Measurements from ENCODE around the gene DHX9.

DNA sequence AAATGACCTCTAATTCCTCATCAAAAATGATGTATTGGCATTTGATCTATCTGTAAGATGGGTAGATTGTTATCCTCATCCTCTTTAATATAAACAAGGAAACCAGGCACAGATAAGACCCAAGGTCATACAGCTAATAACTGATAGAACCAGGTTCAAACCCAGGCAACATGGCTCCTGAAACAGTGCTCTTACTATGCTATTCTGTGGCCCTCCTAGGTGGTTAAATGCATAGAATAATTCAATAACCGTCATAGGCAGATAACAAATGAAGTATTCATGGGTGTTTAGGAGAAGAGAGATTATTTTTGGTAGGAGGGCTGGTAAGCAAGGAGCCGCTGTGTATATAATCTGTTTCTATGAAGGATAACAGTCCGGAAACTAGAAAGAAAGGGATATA, 46.4 kb downstream of the DHX9 start:
- no peak for TF ChIP-seq POLR2A (IDR thresholded peaks at IDR 0.05; ENCODE audit: extremely low read depth, insufficient read length)
- TF ChIP-seq, protein P1, sequence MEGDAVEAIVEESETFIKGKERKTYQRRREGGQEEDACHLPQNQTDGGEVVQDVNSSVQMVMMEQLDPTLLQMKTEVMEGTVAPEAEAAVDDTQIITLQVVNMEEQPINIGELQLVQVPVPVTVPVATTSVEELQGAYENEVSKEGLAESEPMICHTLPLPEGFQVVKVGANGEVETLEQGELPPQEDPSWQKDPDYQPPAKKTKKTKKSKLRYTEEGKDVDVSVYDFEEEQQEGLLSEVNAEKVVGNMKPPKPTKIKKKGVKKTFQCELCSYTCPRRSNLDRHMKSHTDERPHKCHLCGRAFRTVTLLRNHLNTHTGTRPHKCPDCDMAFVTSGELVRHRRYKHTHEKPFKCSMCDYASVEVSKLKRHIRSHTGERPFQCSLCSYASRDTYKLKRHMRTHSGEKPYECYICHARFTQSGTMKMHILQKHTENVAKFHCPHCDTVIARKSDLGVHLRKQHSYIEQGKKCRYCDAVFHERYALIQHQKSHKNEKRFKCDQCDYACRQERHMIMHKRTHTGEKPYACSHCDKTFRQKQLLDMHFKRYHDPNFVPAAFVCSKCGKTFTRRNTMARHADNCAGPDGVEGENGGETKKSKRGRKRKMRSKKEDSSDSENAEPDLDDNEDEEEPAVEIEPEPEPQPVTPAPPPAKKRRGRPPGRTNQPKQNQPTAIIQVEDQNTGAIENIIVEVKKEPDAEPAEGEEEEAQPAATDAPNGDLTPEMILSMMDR (IDR thresholded peaks at IDR 0.05; ENCODE audit: low read depth, low read length), result no peak

Measured in NB4 (cell line).